Measurements from ENCODE around the gene ACSM3. TPM values are rescaled to one million over a fixed set of nuclear protein-coding genes. Genes with fewer than 3 reads are reported as not detected.
"Not testable (repeated sequence)": the region's sequence is repeated elsewhere in the genome, so short reads cannot be mapped to it uniquely, and the experiment has no call there.

Gene ACSM3
- total and polyA plus RNA-seq, 2 donors = 3.5 to 11.3 TPM

- Histone ChIP-seq H3K4me1 (ENCODE audit: insufficient read depth) (no peaks in the 10 kb centered on the region), H3K4me3 (ENCODE audit: low read depth, low read length) (no peak overlapping the region), H3K36me3 (ENCODE audit: insufficient read depth) (no peaks in the 10 kb centered on the region), H3K27ac (ENCODE audit: low read depth) (no peak overlapping the region)
- DNase-seq (ENCODE audit: extremely low spot score) = no peak
Observed at GRCh38 chr16:20743591-20743990, 20.2 kb upstream of the ACSM3 start.

GRCh38 chr16:20744922-20745440 lies 18.8 kb upstream of the ACSM3 start:
- H3K4me3 ChIP-seq (ENCODE audit: low read depth, low read length) = no peak overlapping the region
- no peaks in the 10 kb centered on the region for H3K4me1 ChIP-seq (ENCODE audit: insufficient read depth)
- no peaks in the 10 kb centered on the region for H3K36me3 ChIP-seq (ENCODE audit: insufficient read depth)
- H3K27ac ChIP-seq (ENCODE audit: low read depth) = no peak overlapping the region
- 58% methylated on average over 7 of the region's 7 CpGs for WGBS
- no peak for DNase-seq (ENCODE audit: extremely low spot score)

- Histone ChIP-seq H3K4me3 (ENCODE audit: low read depth, low read length) (no peak overlapping the region), H3K27ac (ENCODE audit: low read depth) (no peak overlapping the region), H3K36me3 (ENCODE audit: insufficient read depth) (no peaks in the 10 kb centered on the region), H3K4me1 (ENCODE audit: insufficient read depth) (no peaks in the 10 kb centered on the region)
- DNase-seq (ENCODE audit: extremely low spot score) = no peak
- WGBS = 96% methylated on average over 3 of the region's 3 CpGs
Observed at GRCh38 chr16:20746461-20746860, 17.4 kb upstream of the ACSM3 start.

- no peak for DNase-seq (ENCODE audit: extremely low spot score)
- no peak overlapping the region for H3K4me3 ChIP-seq (ENCODE audit: low read depth, low read length)
- no peaks in the 10 kb centered on the region for H3K36me3 ChIP-seq (ENCODE audit: insufficient read depth)
- 74% methylated on average over 4 of the region's 4 CpGs for WGBS
- H3K4me1 ChIP-seq (ENCODE audit: insufficient read depth) = no peaks in the 10 kb centered on the region
- no peak overlapping the region for H3K27ac ChIP-seq (ENCODE audit: low read depth)
Observed at GRCh38 chr16:20747030-20747816, 16.6 kb upstream of the ACSM3 start.

- H3K4me1 ChIP-seq (ENCODE audit: insufficient read depth) = no peaks in the 10 kb centered on the region
- H3K36me3 ChIP-seq (ENCODE audit: insufficient read depth) = no peaks in the 10 kb centered on the region
- H3K4me3 ChIP-seq (ENCODE audit: low read depth, low read length) = no peak overlapping the region
- H3K27ac ChIP-seq (ENCODE audit: low read depth) = no peak overlapping the region
- no peak for DNase-seq (ENCODE audit: extremely low spot score)
- WGBS = 89% methylated on average over 1 of the region's 1 CpG
Observed at GRCh38 chr16:20749474-20749873, 14.3 kb upstream of the ACSM3 start.

GRCh38 chr16:20750558-20750957 lies 13.3 kb upstream of the ACSM3 start:
- Histone ChIP-seq H3K36me3 (ENCODE audit: insufficient read depth) (no peaks in the 10 kb centered on the region), H3K27ac (ENCODE audit: low read depth) (no peak overlapping the region), H3K4me1 (ENCODE audit: insufficient read depth) (no peaks in the 10 kb centered on the region), H3K4me3 (ENCODE audit: low read depth, low read length) (no peak overlapping the region)
- 95% methylated on average over 1 of the region's 1 CpG for WGBS
- no peak for DNase-seq (ENCODE audit: extremely low spot score)

GRCh38 chr16:20753727-20754126 lies 10.1 kb upstream of the ACSM3 start:
- Histone ChIP-seq H3K27ac (ENCODE audit: low read depth) (no peak overlapping the region), H3K4me1 (ENCODE audit: insufficient read depth) (no peaks in the 10 kb centered on the region), H3K4me3 (ENCODE audit: low read depth, low read length) (no peak overlapping the region), H3K36me3 (ENCODE audit: insufficient read depth) (no peaks in the 10 kb centered on the region)
- 64% methylated on average over 1 of the region's 1 CpG for WGBS
- no peak for DNase-seq (ENCODE audit: extremely low spot score)

- WGBS = 73% methylated on average over 1 of the region's 1 CpG
- no peak overlapping the region for H3K4me3 ChIP-seq (ENCODE audit: low read depth, low read length)
- H3K36me3 ChIP-seq (ENCODE audit: insufficient read depth) = no peaks in the 10 kb centered on the region
- no peaks in the 10 kb centered on the region for H3K4me1 ChIP-seq (ENCODE audit: insufficient read depth)
- no peak overlapping the region for H3K27ac ChIP-seq (ENCODE audit: low read depth)
- no peak for DNase-seq (ENCODE audit: extremely low spot score)
Observed at GRCh38 chr16:20755238-20755637, 8.6 kb upstream of the ACSM3 start.

GRCh38 chr16:20755799-20756198 lies 8.0 kb upstream of the ACSM3 start:
- not testable (repeated sequence) for H3K4me3 ChIP-seq (ENCODE audit: low read depth, low read length); H3K27ac ChIP-seq (ENCODE audit: low read depth); H3K4me1 ChIP-seq (ENCODE audit: insufficient read depth); H3K36me3 ChIP-seq (ENCODE audit: insufficient read depth); DNase-seq (ENCODE audit: extremely low spot score)
- WGBS = 93% methylated on average over 3 of the region's 5 CpGs

GRCh38 chr16:20760346-20760745 lies 3.5 kb upstream of the ACSM3 start:
- Histone ChIP-seq H3K4me1 (ENCODE audit: insufficient read depth) (no peaks in the 10 kb centered on the region), H3K4me3 (ENCODE audit: low read depth, low read length) (no peak overlapping the region), H3K36me3 (ENCODE audit: insufficient read depth) (no peaks in the 10 kb centered on the region), H3K27ac (ENCODE audit: low read depth) (no peak overlapping the region)
- 56% methylated on average over 2 of the region's 2 CpGs for WGBS
- no peak for DNase-seq (ENCODE audit: extremely low spot score)

GRCh38 chr16:20761175-20761574 lies 2.6 kb upstream of the ACSM3 start:
- Histone ChIP-seq H3K4me1 (ENCODE audit: insufficient read depth) (no peaks in the 10 kb centered on the region), H3K27ac (ENCODE audit: low read depth) (no peak overlapping the region), H3K36me3 (ENCODE audit: insufficient read depth) (no peaks in the 10 kb centered on the region), H3K4me3 (ENCODE audit: low read depth, low read length) (no peak overlapping the region)
- 81% methylated on average over 1 of the region's 1 CpG for WGBS
- DNase-seq (ENCODE audit: extremely low spot score) = no peak

GRCh38 chr16:20762404-20763123 lies 1.2 kb upstream of the ACSM3 start:
- H3K36me3 ChIP-seq (ENCODE audit: insufficient read depth) = no peaks in the 10 kb centered on the region
- 96% methylated on average over 3 of the region's 3 CpGs for WGBS
- no peak overlapping the region for H3K27ac ChIP-seq (ENCODE audit: low read depth)
- H3K4me3 ChIP-seq (ENCODE audit: low read depth, low read length) = no peak overlapping the region
- DNase-seq (ENCODE audit: extremely low spot score) = no peak
- no peaks in the 10 kb centered on the region for H3K4me1 ChIP-seq (ENCODE audit: insufficient read depth)

- not testable (repeated sequence) for DNase-seq (ENCODE audit: extremely low spot score); H3K27ac ChIP-seq (ENCODE audit: low read depth); H3K4me3 ChIP-seq (ENCODE audit: low read depth, low read length); H3K4me1 ChIP-seq (ENCODE audit: insufficient read depth); H3K36me3 ChIP-seq (ENCODE audit: insufficient read depth)
- WGBS = 75% methylated on average over 1 of the region's 1 CpG
Observed at GRCh38 chr16:20764448-20764847, 634 bp downstream of the ACSM3 start.

- Histone ChIP-seq H3K4me3 (ENCODE audit: low read depth, low read length) (no peak overlapping the region), H3K4me1 (ENCODE audit: insufficient read depth) (no peaks in the 10 kb centered on the region), H3K27ac (ENCODE audit: low read depth) (no peak overlapping the region), H3K36me3 (ENCODE audit: insufficient read depth) (no peaks in the 10 kb centered on the region)
- no peak for DNase-seq (ENCODE audit: extremely low spot score)
- 81% methylated on average over 2 of the region's 2 CpGs for WGBS
Observed at GRCh38 chr16:20765732-20766131, 1.9 kb downstream of the ACSM3 start.

Data from urinary bladder (tissue), 4 donors.